Spleen (tissue), 11 donors: Measurements from ENCODE around the gene MAP3K2. TPM values are rescaled to one million over a fixed set of nuclear protein-coding genes. Genes with fewer than 3 reads are reported as not detected.

Experiments
- DNase-seq: peaks from one replicate; pipeline ENCODE4 v3.0.0-alpha.2; 2020
- H3K27ac ChIP-seq, 8 donors: fragments of 200-600 bp; sonication (generic) in 7 of 8; 1 replicate in 4 of 8; 2 replicates in 4 of 8; pipeline versions ENCODE4 v1.5.0 to v1.8.0; 2016 to 2021; ENCODE audit warnings: inconsistent platforms in 4 of 8, mild to moderate bottlenecking in 4 of 8, moderate library complexity in 1 of 8
- H3K27me3 ChIP-seq, 7 donors: fragments of 200-600 bp; sonication (generic) in 6 of 7; replicated peaks in 1 of 7; 1 replicate in 4 of 7; 2 replicates in 3 of 7; pipeline versions ENCODE4 v1.5.0 to v1.8.0; 2016 to 2021; ENCODE audit warnings: inconsistent platforms in 3 of 7, mild to moderate bottlenecking in 1 of 7
- H3K36me3 ChIP-seq, 6 donors: fragments of 200-600 bp; sonication (generic) in 5 of 6; 1 replicate in 4 of 6; 2 replicates in 2 of 6; pipeline versions ENCODE4 v1.5.0 to v1.8.0; 2016 to 2021; ENCODE audit warnings: inconsistent platforms in 2 of 6
- H3K4me1 ChIP-seq, 6 donors: fragments of 200-600 bp; sonication (generic) in 5 of 6; 1 replicate in 3 of 6; 2 replicates in 3 of 6; pipeline versions ENCODE4 v1.5.0 to v1.8.0; 2016 to 2021; ENCODE audit warnings: inconsistent platforms in 3 of 6
- H3K4me3 ChIP-seq, 8 donors: fragments of 200-600 bp; sonication (generic) in 7 of 8; 1 replicate in 4 of 8; 2 replicates in 4 of 8; pipeline versions ENCODE4 v1.5.0 to v1.8.0; 2016 to 2021; ENCODE audit warnings: inconsistent platforms in 4 of 8, mild to moderate bottlenecking in 4 of 8, moderate library complexity in 2 of 8
- H3K9me3 ChIP-seq, 8 donors: fragments of 200-600 bp; sonication (generic) in 7 of 8; 1 replicate in 4 of 8; 2 replicates in 4 of 8; pipeline versions ENCODE4 v1.5.0 to v1.8.0; 2016 to 2021; ENCODE audit warnings: inconsistent platforms in 4 of 8
- CTCF ChIP-seq, 11 experiments: fragments of 200-600 bp in 7 of 11; fragments of 450-650 bp in 4 of 11; sonication (generic) in 4 of 11; IDR thresholded peaks in 8 of 11; conservative IDR thresholded peaks in 3 of 11; 1 replicate in 7 of 11; 2 replicates in 4 of 11; pipeline versions ENCODE4 v1.4.0 to v1.8.0; 2016 to 2021; ENCODE audit warnings: antibody characterized with exemption in 11 of 11, inconsistent platforms in 4 of 11, mild to moderate bottlenecking in 1 of 11
- POLR2A ChIP-seq, 3 donors: fragments of 450-650 bp; IDR thresholded peaks; one replicate each; pipeline ENCODE4 v1.5.1; 2017; ENCODE audit warnings: antibody characterized with exemption in 3 of 3, mild to moderate bottlenecking in 1 of 3
- POLR2AphosphoS5 ChIP-seq, 3 donors: sonication (generic); formaldehyde crosslinking; IDR thresholded peaks; one replicate each; pipeline ENCODE4 v1.5.1; 2017; ENCODE audit warnings: antibody characterized with exemption in 3 of 3
- WGBS, 5 donors: extraction: QIAGEN DNeasy Blood & Tissue Kit in 3 of 5; methylation state at CpG; one replicate each; pipeline versions ENCODE4 v1.1.5 to v1.1.7; 2013 to 2018; 5-methylcytosine and 5-hydroxymethylcytosine counted together
- intact Hi-C: fragments of 100-400 bp; cut with DNase I; formaldehyde crosslinking; loops from one replicate; pipeline ENCODE4 v1.15.0; 2023; ENCODE audit warnings: low total_unique reads
- polyA plus RNA-seq, 3 donors: library from polyadenylated mRNA; stranded (reverse); fragments of 200-250 nt; gene quantifications; one replicate each; pipeline ENCODE4 v1.2.1, GENCODE V29; 2013
- total RNA-seq, 7 donors: library from RNA; depleted of rRNA in 3 of 7; stranded (reverse); fragments of >200 nt in 3 of 7; fragmentation: NEBNext Ultra II Directional in 4 of 7; extraction: Animal tissue kit (Norgen Biotek cat#: 25700) in 4 of 7; gene quantifications; one replicate each; pipeline versions ENCODE4 v1.1.0 to v1.2.1, GENCODE V29; 2016 to 2021
- donor health status: healthy with polysubstance abuse.
- donor health status: DM: no; HTN: no; CAD: no; lungs with moderate emphysema.
- donor health status: DM: no; HTN: no; CAD: no.
- donor health status: Bipolar disorder and iron deficiency.
- donor health status: healthy.
- donor health status: DM: no; HTN: no; CAD: no.
- donor health status: DM: yes; HTN: yes; CAD: no.

The MAP3K2 gene
- total and polyA plus RNA-seq, 10 donors = 6.5 to 83.9 (median 63.0) TPM

- H3K4me1 ChIP-seq = peaks cover 11 to 83% (median 44%) of the 10 kb centered on the region in 6 donors
- no peak for TF ChIP-seq CTCF (IDR thresholded peaks at IDR 0.05 in 8 of 11, conservative IDR thresholded peaks at IDR 0.05 in 3 of 11)
- no peak for TF ChIP-seq POLR2A (IDR thresholded peaks at IDR 0.05)
- TF ChIP-seq POLR2AphosphoS5 (IDR thresholded peaks at IDR 0.05) = no peak
- peaks cover 0 to 19% (median 0%) of the 10 kb centered on the region in 6 donors for H3K36me3 ChIP-seq
- no peak overlapping the region for H3K27ac ChIP-seq
- intact Hi-C loops = no loop called here
- H3K9me3 ChIP-seq = no peaks in the 10 kb centered on the region
- no peak for DNase-seq
- H3K4me3 ChIP-seq = no peak overlapping the region
- WGBS, 5 donors = 82 to 92% (median 85%) methylated on average over 3 of the region's 3 CpGs
- no peaks in the 10 kb centered on the region for H3K27me3 ChIP-seq
Observed at GRCh38 chr2:127347015-127347414, 40.8 kb downstream of the MAP3K2 start.

- Histone ChIP-seq H3K4me3 (no peak overlapping the region), H3K9me3 (no peaks in the 10 kb centered on the region), H3K27ac (no peak overlapping the region), H3K4me1 (peaks cover 6 to 46% (median 14%) of the 10 kb centered on the region in 6 donors), H3K27me3 (no peaks in the 10 kb centered on the region), H3K36me3 (peaks cover 0 to 52% (median 12%) of the 10 kb centered on the region in 6 donors)
- WGBS, 5 donors = 95 to 100% (median 98%) methylated on average over 2 of the region's 2 CpGs
- intact Hi-C loops = no loop called here
- no peak for TF ChIP-seq POLR2AphosphoS5 (IDR thresholded peaks at IDR 0.05)
- no peak for TF ChIP-seq POLR2A (IDR thresholded peaks at IDR 0.05)
- TF ChIP-seq CTCF (IDR thresholded peaks at IDR 0.05 in 8 of 11, conservative IDR thresholded peaks at IDR 0.05 in 3 of 11) = no peak
- DNase-seq = no peak
Observed at GRCh38 chr2:127343277-127343676, 44.5 kb downstream of the MAP3K2 start.

GRCh38 chr2:127342101-127342500, 45.7 kb downstream of the MAP3K2 start:
- Histone ChIP-seq H3K4me1 (peaks cover 0 to 34% (median 6%) of the 10 kb centered on the region in 6 donors), H3K27ac (no peak overlapping the region), H3K9me3 (no peaks in the 10 kb centered on the region), H3K36me3 (peaks cover 0 to 64% (median 20%) of the 10 kb centered on the region in 6 donors), H3K27me3 (no peaks in the 10 kb centered on the region), H3K4me3 (no peak overlapping the region)
- TF ChIP-seq POLR2AphosphoS5 (IDR thresholded peaks at IDR 0.05) = no peak
- no peak for TF ChIP-seq POLR2A (IDR thresholded peaks at IDR 0.05)
- no peak for TF ChIP-seq CTCF (IDR thresholded peaks at IDR 0.05 in 8 of 11, conservative IDR thresholded peaks at IDR 0.05 in 3 of 11)
- no peak for DNase-seq
- 91 to 100% (median 96%) methylated on average over 1 of the region's 1 CpG for WGBS, 5 donors
- intact Hi-C loops = no loop called here

- Histone ChIP-seq H3K36me3 (peaks cover 0 to 100% (median 56%) of the 10 kb centered on the region in 6 donors), H3K9me3 (no peaks in the 10 kb centered on the region), H3K4me3 (no peak overlapping the region), H3K27ac (no peak overlapping the region), H3K4me1 (no peaks in the 10 kb centered on the region), H3K27me3 (no peaks in the 10 kb centered on the region)
- DNase-seq = no peak
- no peak for TF ChIP-seq POLR2AphosphoS5 (IDR thresholded peaks at IDR 0.05)
- TF ChIP-seq CTCF (IDR thresholded peaks at IDR 0.05 in 8 of 11, conservative IDR thresholded peaks at IDR 0.05 in 3 of 11) = no peak
- TF ChIP-seq POLR2A (IDR thresholded peaks at IDR 0.05) = no peak
- intact Hi-C loops = no loop called here
- 94 to 100% (median 95%) methylated on average over 1 of the region's 1 CpG for WGBS, 5 donors
Observed at GRCh38 chr2:127332335-127332734, 55.4 kb downstream of the MAP3K2 start.
